Measurements from ENCODE around the gene RNF150.

Gene RNF150

GRCh38 chr4:141119071-141119470, 14.2 kb downstream of the RNF150 start:
- Histone ChIP-seq H3K36me3 (ENCODE audit: control insufficient read depth in 2 of 2, insufficient read depth in 1 of 2, low read length in 2 of 2) (no peaks in the 10 kb centered on the region), H3K4me1 (ENCODE audit: control insufficient read depth, insufficient read depth, low read length) (no peaks in the 10 kb centered on the region), H3K4me3 (ENCODE audit: low read depth, low read length) (no peak overlapping the region), H3K27ac (ENCODE audit: extremely low read depth, low read depth, low read length) (no peak overlapping the region), H3K9me3 (ENCODE audit: control insufficient read depth, insufficient read depth, low read depth, low read length) (no peaks in the 10 kb centered on the region)
- ChIA-PET CTCF (interaction anchor here (0.6 kb wide), 1 partner anchor 14 kb away, joined by 4 read pairs; the partner anchor contains the start of gene RNF150), POLR2A (no interaction called here)
- TF ChIP-seq ZNF248 (tag by site-specific recombination; IDR thresholded peaks at IDR 0.05) (no peak), ZNF629 (tag by site-specific recombination; IDR thresholded peaks at IDR 0.05) (no peak), ZNF311 (tag by site-specific recombination; IDR thresholded peaks at IDR 0.05; ENCODE audit: borderline replicate concordance) (no peak), KLF7 (tag by site-specific recombination; IDR thresholded peaks at IDR 0.05; ENCODE audit: borderline replicate concordance) (no peak), ELK4 (IDR thresholded peaks at IDR 0.05; ENCODE audit: borderline replicate concordance, low read depth, low read length) (no peak), ZNF830 (tag by site-specific recombination; IDR thresholded peaks at IDR 0.05; ENCODE audit: low read depth) (no peak), ZNF785 (tag by site-specific recombination; IDR thresholded peaks at IDR 0.05) (no peak), ZBTB8A (tag by site-specific recombination; IDR thresholded peaks at IDR 0.05) (no peak), ZEB2 (tag by site-specific recombination; IDR thresholded peaks at IDR 0.05) (no peak), ZNF677 (tag by site-specific recombination; IDR thresholded peaks at IDR 0.05) (no peak), BCL11A (tag by site-specific recombination; IDR thresholded peaks at IDR 0.05; ENCODE audit: low read depth) (no peak), ZFP37 (tag by site-specific recombination; IDR thresholded peaks at IDR 0.05) (no peak)
- TF ChIP-seq, protein P1, sequence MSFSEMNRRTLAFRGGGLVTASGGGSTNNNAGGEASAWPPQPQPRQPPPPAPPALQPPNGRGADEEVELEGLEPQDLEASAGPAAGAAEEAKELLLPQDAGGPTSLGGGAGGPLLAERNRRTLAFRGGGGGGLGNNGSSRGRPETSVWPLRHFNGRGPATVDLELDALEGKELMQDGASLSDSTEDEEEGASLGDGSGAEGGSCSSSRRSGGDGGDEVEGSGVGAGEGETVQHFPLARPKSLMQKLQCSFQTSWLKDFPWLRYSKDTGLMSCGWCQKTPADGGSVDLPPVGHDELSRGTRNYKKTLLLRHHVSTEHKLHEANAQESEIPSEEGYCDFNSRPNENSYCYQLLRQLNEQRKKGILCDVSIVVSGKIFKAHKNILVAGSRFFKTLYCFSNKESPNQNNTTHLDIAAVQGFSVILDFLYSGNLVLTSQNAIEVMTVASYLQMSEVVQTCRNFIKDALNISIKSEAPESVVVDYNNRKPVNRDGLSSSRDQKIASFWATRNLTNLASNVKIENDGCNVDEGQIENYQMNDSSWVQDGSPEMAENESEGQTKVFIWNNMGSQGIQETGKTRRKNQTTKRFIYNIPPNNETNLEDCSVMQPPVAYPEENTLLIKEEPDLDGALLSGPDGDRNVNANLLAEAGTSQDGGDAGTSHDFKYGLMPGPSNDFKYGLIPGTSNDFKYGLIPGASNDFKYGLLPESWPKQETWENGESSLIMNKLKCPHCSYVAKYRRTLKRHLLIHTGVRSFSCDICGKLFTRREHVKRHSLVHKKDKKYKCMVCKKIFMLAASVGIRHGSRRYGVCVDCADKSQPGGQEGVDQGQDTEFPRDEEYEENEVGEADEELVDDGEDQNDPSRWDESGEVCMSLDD (tag by site-specific recombination; IDR thresholded peaks at IDR 0.05), result no peak

DNA sequence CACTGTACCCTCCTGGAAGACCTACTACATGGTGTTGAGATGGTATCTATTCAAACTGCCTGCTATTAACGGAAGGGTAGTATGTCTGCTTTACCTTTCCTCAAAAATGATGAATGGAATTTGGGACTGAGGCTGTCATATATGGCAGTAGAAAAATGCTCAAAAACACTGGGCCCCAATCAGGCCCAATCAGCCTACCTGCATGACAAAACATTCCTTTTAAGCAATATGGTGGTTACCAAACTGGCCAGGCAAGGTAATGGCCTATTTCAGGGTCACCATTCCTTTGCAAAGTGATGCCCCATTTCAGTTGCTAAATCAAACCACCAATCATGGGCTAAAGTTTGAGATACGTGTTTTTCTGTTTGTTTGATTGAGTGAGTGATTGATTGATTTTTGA, 14.9 kb downstream of the RNF150 start:
- POLR2A ChIA-PET, result interaction anchor here (1.3 kb wide), 1 partner anchor 15 kb away, joined by 3 read pairs; the partner anchor contains the start of gene RNF150
- no peak overlapping the region for H3K4me3 ChIP-seq (ENCODE audit: low read depth, low read length)
- H3K27ac ChIP-seq (ENCODE audit: extremely low read depth, low read depth, low read length), result no peak overlapping the region
- no peaks in the 10 kb centered on the region for H3K4me1 ChIP-seq (ENCODE audit: control insufficient read depth, insufficient read depth, low read length)
- no peaks in the 10 kb centered on the region for H3K9me3 ChIP-seq (ENCODE audit: control insufficient read depth, insufficient read depth, low read depth, low read length)
- CTCF ChIA-PET, result no interaction called here
- no peaks in the 10 kb centered on the region for H3K36me3 ChIP-seq (ENCODE audit: control insufficient read depth in 2 of 2, insufficient read depth in 1 of 2, low read length in 2 of 2)
- TF ChIP-seq, protein P2, sequence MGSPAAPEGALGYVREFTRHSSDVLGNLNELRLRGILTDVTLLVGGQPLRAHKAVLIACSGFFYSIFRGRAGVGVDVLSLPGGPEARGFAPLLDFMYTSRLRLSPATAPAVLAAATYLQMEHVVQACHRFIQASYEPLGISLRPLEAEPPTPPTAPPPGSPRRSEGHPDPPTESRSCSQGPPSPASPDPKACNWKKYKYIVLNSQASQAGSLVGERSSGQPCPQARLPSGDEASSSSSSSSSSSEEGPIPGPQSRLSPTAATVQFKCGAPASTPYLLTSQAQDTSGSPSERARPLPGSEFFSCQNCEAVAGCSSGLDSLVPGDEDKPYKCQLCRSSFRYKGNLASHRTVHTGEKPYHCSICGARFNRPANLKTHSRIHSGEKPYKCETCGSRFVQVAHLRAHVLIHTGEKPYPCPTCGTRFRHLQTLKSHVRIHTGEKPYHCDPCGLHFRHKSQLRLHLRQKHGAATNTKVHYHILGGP (tag by site-specific recombination; IDR thresholded peaks at IDR 0.05), result no peak
- no peak for TF ChIP-seq ZNF48 (tag by site-specific recombination; IDR thresholded peaks at IDR 0.05)
- TF ChIP-seq, protein P3, sequence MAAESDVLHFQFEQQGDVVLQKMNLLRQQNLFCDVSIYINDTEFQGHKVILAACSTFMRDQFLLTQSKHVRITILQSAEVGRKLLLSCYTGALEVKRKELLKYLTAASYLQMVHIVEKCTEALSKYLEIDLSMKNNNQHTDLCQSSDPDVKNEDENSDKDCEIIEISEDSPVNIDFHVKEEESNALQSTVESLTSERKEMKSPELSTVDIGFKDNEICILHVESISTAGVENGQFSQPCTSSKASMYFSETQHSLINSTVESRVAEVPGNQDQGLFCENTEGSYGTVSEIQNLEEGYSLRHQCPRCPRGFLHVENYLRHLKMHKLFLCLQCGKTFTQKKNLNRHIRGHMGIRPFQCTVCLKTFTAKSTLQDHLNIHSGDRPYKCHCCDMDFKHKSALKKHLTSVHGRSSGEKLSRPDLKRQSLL (tag by site-specific recombination; IDR thresholded peaks at IDR 0.05), result no peak
- no peak for TF ChIP-seq INSM2 (tag by site-specific recombination; IDR thresholded peaks at IDR 0.05)
- TF ChIP-seq ZNF362 (tag by site-specific recombination; IDR thresholded peaks at IDR 0.05), result no peak
- TF ChIP-seq, protein P4, sequence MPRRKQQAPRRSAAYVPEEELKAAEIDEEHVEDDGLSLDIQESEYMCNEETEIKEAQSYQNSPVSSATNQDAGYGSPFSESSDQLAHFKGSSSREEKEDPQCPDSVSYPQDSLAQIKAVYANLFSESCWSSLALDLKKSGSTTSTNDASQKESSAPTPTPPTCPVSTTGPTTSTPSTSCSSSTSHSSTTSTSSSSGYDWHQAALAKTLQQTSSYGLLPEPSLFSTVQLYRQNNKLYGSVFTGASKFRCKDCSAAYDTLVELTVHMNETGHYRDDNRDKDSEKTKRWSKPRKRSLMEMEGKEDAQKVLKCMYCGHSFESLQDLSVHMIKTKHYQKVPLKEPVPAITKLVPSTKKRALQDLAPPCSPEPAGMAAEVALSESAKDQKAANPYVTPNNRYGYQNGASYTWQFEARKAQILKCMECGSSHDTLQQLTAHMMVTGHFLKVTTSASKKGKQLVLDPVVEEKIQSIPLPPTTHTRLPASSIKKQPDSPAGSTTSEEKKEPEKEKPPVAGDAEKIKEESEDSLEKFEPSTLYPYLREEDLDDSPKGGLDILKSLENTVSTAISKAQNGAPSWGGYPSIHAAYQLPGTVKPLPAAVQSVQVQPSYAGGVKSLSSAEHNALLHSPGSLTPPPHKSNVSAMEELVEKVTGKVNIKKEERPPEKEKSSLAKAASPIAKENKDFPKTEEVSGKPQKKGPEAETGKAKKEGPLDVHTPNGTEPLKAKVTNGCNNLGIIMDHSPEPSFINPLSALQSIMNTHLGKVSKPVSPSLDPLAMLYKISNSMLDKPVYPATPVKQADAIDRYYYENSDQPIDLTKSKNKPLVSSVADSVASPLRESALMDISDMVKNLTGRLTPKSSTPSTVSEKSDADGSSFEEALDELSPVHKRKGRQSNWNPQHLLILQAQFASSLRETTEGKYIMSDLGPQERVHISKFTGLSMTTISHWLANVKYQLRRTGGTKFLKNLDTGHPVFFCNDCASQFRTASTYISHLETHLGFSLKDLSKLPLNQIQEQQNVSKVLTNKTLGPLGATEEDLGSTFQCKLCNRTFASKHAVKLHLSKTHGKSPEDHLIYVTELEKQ (tag by site-specific recombination; IDR thresholded peaks at IDR 0.05; ENCODE audit: borderline replicate concordance), result no peak
- TF ChIP-seq PRDM1 (tag by site-specific recombination; IDR thresholded peaks at IDR 0.05), result no peak
